ENCODE measurements around the gene RRBP1. TPM values are rescaled to one million over a fixed set of nuclear protein-coding genes. Genes with fewer than 3 reads are reported as not detected.

RRBP1 gene
- total and polyA plus RNA-seq, 2 donors (not counting 3 experiments of a cell fraction or from before 2014, with no cell fraction given), result 50.3 to 236 TPM

- Histone ChIP-seq H3K36me3 (ENCODE audit: control insufficient read depth in 2 of 2, extremely low read depth in 1 of 2, insufficient read depth in 2 of 2, low read length in 2 of 2) (peaks cover 0 to 8% of the 10 kb centered on the region in 2 experiments), H3K9me1 (replicated peaks; ENCODE audit: control insufficient read depth, extremely low read depth, insufficient read depth, low read length) (no peaks in the 10 kb centered on the region), H3K4me3 (replicated peaks in 1 of 3; ENCODE audit: insufficient read depth in 1 of 3, low read depth in 1 of 3, low read length in 3 of 3) (no peak overlapping the region), H2AFZ (ENCODE audit: low read depth, low read length) (no peak overlapping the region), H3K27ac (ENCODE audit: insufficient read depth, low read depth, low read length) (no peak overlapping the region), H4K20me1 (replicated peaks; ENCODE audit: control insufficient read depth, extremely low read depth, insufficient read depth, low read length) (no peaks in the 10 kb centered on the region), H3K4me1 (ENCODE audit: control insufficient read depth, extremely low read depth, insufficient read depth, low read length) (no peaks in the 10 kb centered on the region), H3K9me3 (replicated peaks; ENCODE audit: control insufficient read depth, insufficient read depth, low read length) (no peaks in the 10 kb centered on the region), H3K9ac (replicated peaks; ENCODE audit: extremely low read depth, insufficient read depth, low read length) (no peak overlapping the region), H3K79me2 (ENCODE audit: control insufficient read depth, insufficient read depth, low read length) (peaks cover 2% of the 10 kb centered on the region), H3K27me3 (ENCODE audit: control insufficient read depth in 2 of 2, insufficient read depth in 2 of 2, low read length in 2 of 2) (no peaks in the 10 kb centered on the region), H3K4me2 (ENCODE audit: insufficient read depth, low read length) (no peak overlapping the region)
- ChIA-PET CTCF (interaction anchor here (2.0 to 3.0 kb wide), 5 partner anchors 15 to 103 kb away, joined by 5 to 27 read pairs (median 10); partner anchors contain the start of gene BFSP1), POLR2A (interaction anchor here (0.7 to 2.1 kb wide), 2 partner anchors 39 to 95 kb away, joined by 3 to 8 read pairs; partner anchors contain the start of gene DSTN)
- FAIRE-seq (no peak), DNase-seq (ENCODE audit: low read depth, low spot score) (no peak)
- TF ChIP-seq MYC (IDR thresholded peaks at IDR 0.05; ENCODE audit: low read depth, low read length), result no peak
- TF ChIP-seq JUN (IDR thresholded peaks at IDR 0.05; ENCODE audit: borderline replicate concordance, insufficient read depth, insufficient read length, low read depth), result no peak
- TF ChIP-seq MAX (IDR thresholded peaks at IDR 0.05; ENCODE audit: insufficient read depth, insufficient read length), result no peak
- TF ChIP-seq FOS (IDR thresholded peaks at IDR 0.05; ENCODE audit: borderline replicate concordance, insufficient read depth, low read length), result no peak
- no peak for TF ChIP-seq POLR2A (IDR thresholded peaks at IDR 0.05; ENCODE audit: low read depth, low read length)
- TF ChIP-seq GATA2 (IDR thresholded peaks at IDR 0.05; ENCODE audit: insufficient read depth, insufficient read length, low read depth, low read length), result no peak
- no peak for TF ChIP-seq CTCF (IDR thresholded peaks at IDR 0.05; ENCODE audit: extremely low read depth in 1 of 2, insufficient read depth in 1 of 2, low read depth in 1 of 2, low read length in 2 of 2)
- TF ChIP-seq POLR2AphosphoS5 (IDR thresholded peaks at IDR 0.05; ENCODE audit: insufficient read depth, low read depth, low read length), result no peak
- TF ChIP-seq EZH2 (IDR thresholded peaks at IDR 0.05; ENCODE audit: borderline replicate concordance, low read depth, low read length, severe bottlenecking), result no peak
- intact Hi-C loops (cut with micrococcal nuclease), result no loop called here
- no TSS peak for BruUV-seq (replicated peaks)
- dilution Hi-C loops (cut with MboI; ENCODE audit: extremely low pct_ligation_motif_present, low sequenced_read_pairs), result no loop called here
These were observed 73.1 kb downstream of the RRBP1 start for GRCh38 chr20:17608701-17609497.
